HepG2 (cell line): ENCODE data around the gene CTRL. TPM values are rescaled to one million over a fixed set of nuclear protein-coding genes. Genes with fewer than 3 reads are reported as not detected.

Experiments
- CREM ChIP-seq, 2 experiments: sonication (generic) in 1 of 2; formaldehyde crosslinking in 1 of 2; IDR thresholded peaks; 2 replicates each; pipeline versions ENCODE4 v1.4.0 to v1.6.1; 2016 to 2020; ENCODE audit warnings: antibody characterized with exemption in 1 of 2, mild to moderate bottlenecking in 1 of 2, missing genetic modification reagents in 1 of 2
- EP300 ChIP-seq, 3 experiments: sonication (generic) in 1 of 3; formaldehyde crosslinking in 1 of 3; IDR thresholded peaks; 2 replicates each; pipeline versions ENCODE4 v1.5.1 to v1.6.1; 2011 to 2020; ENCODE audit warnings: low read depth in 2 of 3, low read length in 2 of 3, borderline replicate concordance in 1 of 3, improper control_type of control experiment in 1 of 3, mild to moderate bottlenecking in 1 of 3, missing genetic modification reagents in 1 of 3, moderate library complexity in 1 of 3
- MYC ChIP-seq: sonication (generic); formaldehyde crosslinking; IDR thresholded peaks from 2 replicates; pipeline ENCODE4 v1.9.0; 2021; ENCODE audit warnings: missing genetic modification reagents, borderline replicate concordance
- PHF5A ChIP-seq: IDR thresholded peaks from one replicate; pipeline ENCODE4 v1.6.1; 2018; ENCODE audit warnings: low read depth, missing genetic modification reagents; ENCODE audit not compliant: unreplicated experiment
- SAFB2 ChIP-seq: sonication (generic); formaldehyde crosslinking; IDR thresholded peaks from 2 replicates; pipeline ENCODE4 v1.5.1; 2020; ENCODE audit warnings: missing genetic modification reagents, low read depth, mild to moderate bottlenecking, borderline replicate concordance
- TRIM24 ChIP-seq: sonication (generic); formaldehyde crosslinking; IDR thresholded peaks from 2 replicates; pipeline ENCODE4 v1.8.0; 2022; ENCODE audit warnings: mild to moderate bottlenecking, missing genetic modification reagents
- ZNF281 ChIP-seq: sonication (generic); formaldehyde crosslinking; IDR thresholded peaks from 2 replicates; pipeline ENCODE4 v1.4.0; 2020; ENCODE audit warnings: missing genetic modification reagents, borderline replicate concordance
- ZNF333 ChIP-seq: sonication (generic); formaldehyde crosslinking; IDR thresholded peaks from 2 replicates; pipeline ENCODE4 v1.4.0; 2020; ENCODE audit warnings: mild to moderate bottlenecking, missing genetic modification reagents, borderline replicate concordance
- ZNF33A ChIP-seq: sonication (generic); formaldehyde crosslinking; IDR thresholded peaks from 2 replicates; pipeline ENCODE4 v1.5.1; 2020; ENCODE audit warnings: missing genetic modification reagents, mild to moderate bottlenecking, moderate library complexity, borderline replicate concordance
- ZNF501 ChIP-seq: sonication (generic); formaldehyde crosslinking; IDR thresholded peaks from 2 replicates; pipeline ENCODE4 v1.5.1; 2020; ENCODE audit warnings: mild to moderate bottlenecking, moderate library complexity, missing genetic modification reagents
- polyA plus RNA-seq, 8 experiments: library from polyadenylated mRNA; depleted of rRNA in 3 of 8; stranded (reverse) in 7 of 8; unstranded in 1 of 8; fragments of >200 nt; fragmentation: Illumina TruSeq in 4 of 8; extraction: Trizol in 4 of 8; gene quantifications; 2 replicates each; pipeline versions ENCODE4 v1.2.1 to v1.2.3, GENCODE V29; 2011 to 2016; ENCODE audit warnings: low read depth in 4 of 8, missing spikeins in 1 of 8, mixed read lengths in 1 of 8; ENCODE audit not compliant: insufficient read depth in 1 of 8
- total RNA-seq, 5 experiments: library from RNA; depleted of rRNA; stranded (reverse); fragments of >200 nt; fragmentation: Illumina TruSeq; extraction: Trizol; gene quantifications; 2 replicates each; pipeline ENCODE4 v1.2.3, GENCODE V29; 2016; ENCODE audit warnings: low read depth in 1 of 5
- TF ChIP-seq, protein P1 (sequence below): sonication (generic); formaldehyde crosslinking; IDR thresholded peaks from 2 replicates; pipeline ENCODE4 v1.8.1; 2023; ENCODE audit warnings: missing genetic modification reagents, inconsistent platforms, borderline replicate concordance
- TF ChIP-seq, protein P2 (sequence below): sonication (generic); formaldehyde crosslinking; IDR thresholded peaks from 2 replicates; pipeline ENCODE4 v1.4.0; 2020; ENCODE audit warnings: missing genetic modification reagents
- TF ChIP-seq, protein P3 (sequence below): sonication (generic); formaldehyde crosslinking; IDR thresholded peaks from 2 replicates; pipeline ENCODE4 v1.5.0; 2020; ENCODE audit warnings: missing genetic modification reagents
- TF ChIP-seq, protein P4 (sequence below): IDR thresholded peaks from 2 replicates; pipeline ENCODE4 v1.6.1; 2016; ENCODE audit warnings: missing biosample characterization, missing genetic modification reagents, low read depth
- TF ChIP-seq, protein P5 (sequence below): IDR thresholded peaks from 2 replicates; pipeline ENCODE4 v1.6.1; 2016; ENCODE audit warnings: missing compliant biosample characterization, missing genetic modification reagents, borderline replicate concordance
- TF ChIP-seq, protein P6 (sequence below): IDR thresholded peaks from 2 replicates; pipeline ENCODE4 v1.6.1; 2016; ENCODE audit warnings: low read depth, control low read depth

Gene CTRL
- total and polyA plus RNA-seq, 2 of the 13 experiments (the other 11 are each of a cell fraction or from before 2014, with no cell fraction given), result 1.9 to 2.7 TPM

DNA sequence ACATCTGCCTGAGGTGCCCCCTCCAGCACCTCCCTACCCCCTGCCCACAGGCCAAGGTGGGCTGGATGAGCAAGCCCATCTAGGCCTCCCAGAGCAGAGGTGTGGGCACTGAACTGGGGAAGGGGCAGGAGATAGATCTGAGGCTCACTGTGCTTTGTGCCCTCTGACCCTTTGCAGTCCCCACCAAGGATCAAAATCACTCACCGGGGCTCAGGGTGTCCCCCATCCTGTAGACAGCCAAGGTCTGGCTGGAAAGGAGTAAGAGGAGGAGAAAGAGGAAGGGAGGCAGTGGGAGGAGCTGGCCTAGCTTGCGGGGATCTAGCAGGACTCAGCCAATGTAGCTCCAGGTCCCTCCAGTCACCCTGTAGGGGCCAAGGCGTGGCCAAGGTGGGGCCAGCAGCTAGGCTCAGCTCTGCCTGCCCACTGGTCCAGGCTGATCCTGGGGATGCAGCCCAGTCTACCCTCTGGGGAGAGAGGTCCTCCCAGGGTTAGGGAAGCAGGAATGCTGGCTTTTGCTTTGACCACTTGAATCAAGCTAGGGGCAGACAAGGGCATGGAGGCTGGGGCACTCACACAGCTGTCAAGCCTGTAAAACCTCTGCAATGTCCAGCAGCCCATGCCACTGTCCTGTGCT, 35.0 kb upstream of the CTRL start (continued):
- TF ChIP-seq, protein P1, sequence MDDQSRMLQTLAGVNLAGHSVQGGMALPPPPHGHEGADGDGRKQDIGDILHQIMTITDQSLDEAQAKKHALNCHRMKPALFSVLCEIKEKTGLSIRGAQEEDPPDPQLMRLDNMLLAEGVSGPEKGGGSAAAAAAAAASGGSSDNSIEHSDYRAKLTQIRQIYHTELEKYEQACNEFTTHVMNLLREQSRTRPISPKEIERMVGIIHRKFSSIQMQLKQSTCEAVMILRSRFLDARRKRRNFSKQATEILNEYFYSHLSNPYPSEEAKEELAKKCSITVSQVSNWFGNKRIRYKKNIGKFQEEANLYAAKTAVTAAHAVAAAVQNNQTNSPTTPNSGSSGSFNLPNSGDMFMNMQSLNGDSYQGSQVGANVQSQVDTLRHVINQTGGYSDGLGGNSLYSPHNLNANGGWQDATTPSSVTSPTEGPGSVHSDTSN (CRISPR knock-in tag), result no peak
- TF ChIP-seq PHF5A (CRISPR knock-in tag) (no peak), ZNF501 (CRISPR knock-in tag) (peak; percentile 46; the same call in 1 of the 2 replicates), ZNF281 (CRISPR knock-in tag) (no peak), ZNF33A (CRISPR knock-in tag) (no peak), CREM (IDR thresholded peaks at IDR 0.05) (no peak), CREM (CRISPR knock-in tag; IDR thresholded peaks at IDR 0.05) (no peak), TRIM24 (CRISPR knock-in tag) (no peak), SAFB2 (CRISPR knock-in tag) (0 out of 2 replicates have a peak, but pooled peaks have one; percentile 76), ZNF333 (CRISPR knock-in tag) (no peak), MYC (peak; percentile 51; the same call in 1 of the 2 replicates), EP300 (IDR thresholded peaks at IDR 0.05; ENCODE audit: low read depth in 2 of 2, low read length in 2 of 2) (no peak), EP300 (CRISPR knock-in tag; IDR thresholded peaks at IDR 0.05; ENCODE audit: borderline replicate concordance) (no peak; the same call in 1 of the 2 replicates)
- TF ChIP-seq, protein P2, sequence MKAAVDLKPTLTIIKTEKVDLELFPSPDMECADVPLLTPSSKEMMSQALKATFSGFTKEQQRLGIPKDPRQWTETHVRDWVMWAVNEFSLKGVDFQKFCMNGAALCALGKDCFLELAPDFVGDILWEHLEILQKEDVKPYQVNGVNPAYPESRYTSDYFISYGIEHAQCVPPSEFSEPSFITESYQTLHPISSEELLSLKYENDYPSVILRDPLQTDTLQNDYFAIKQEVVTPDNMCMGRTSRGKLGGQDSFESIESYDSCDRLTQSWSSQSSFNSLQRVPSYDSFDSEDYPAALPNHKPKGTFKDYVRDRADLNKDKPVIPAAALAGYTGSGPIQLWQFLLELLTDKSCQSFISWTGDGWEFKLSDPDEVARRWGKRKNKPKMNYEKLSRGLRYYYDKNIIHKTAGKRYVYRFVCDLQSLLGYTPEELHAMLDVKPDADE (CRISPR knock-in tag), result no peak
- TF ChIP-seq, protein P3, sequence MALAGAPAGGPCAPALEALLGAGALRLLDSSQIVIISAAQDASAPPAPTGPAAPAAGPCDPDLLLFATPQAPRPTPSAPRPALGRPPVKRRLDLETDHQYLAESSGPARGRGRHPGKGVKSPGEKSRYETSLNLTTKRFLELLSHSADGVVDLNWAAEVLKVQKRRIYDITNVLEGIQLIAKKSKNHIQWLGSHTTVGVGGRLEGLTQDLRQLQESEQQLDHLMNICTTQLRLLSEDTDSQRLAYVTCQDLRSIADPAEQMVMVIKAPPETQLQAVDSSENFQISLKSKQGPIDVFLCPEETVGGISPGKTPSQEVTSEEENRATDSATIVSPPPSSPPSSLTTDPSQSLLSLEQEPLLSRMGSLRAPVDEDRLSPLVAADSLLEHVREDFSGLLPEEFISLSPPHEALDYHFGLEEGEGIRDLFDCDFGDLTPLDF (CRISPR knock-in tag), result no peak
- TF ChIP-seq, protein P4, sequence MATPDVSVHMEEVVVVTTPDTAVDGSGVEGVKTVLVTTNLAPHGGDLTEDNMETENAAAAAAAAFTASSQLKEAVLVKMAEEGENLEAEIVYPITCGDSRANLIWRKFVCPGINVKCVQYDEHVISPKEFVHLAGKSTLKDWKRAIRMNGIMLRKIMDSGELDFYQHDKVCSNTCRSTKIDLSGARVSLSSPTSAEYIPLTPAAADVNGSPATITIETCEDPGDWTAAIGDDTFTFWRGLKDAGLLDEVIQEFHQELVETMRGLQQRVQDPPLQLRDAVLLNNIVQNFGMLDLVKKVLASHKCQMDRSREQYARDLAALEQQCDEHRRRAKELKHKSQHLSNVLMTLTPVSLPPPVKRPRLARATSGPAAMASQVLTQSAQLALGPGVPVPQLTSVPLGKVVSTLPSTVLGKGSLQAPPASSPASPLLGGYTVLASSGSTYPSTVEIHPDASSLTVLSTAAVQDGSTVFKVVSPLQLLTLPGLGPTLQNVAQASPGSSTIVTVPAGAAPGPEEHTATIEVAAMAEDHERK (CRISPR knock-in tag), result no peak
- TF ChIP-seq, protein P5, sequence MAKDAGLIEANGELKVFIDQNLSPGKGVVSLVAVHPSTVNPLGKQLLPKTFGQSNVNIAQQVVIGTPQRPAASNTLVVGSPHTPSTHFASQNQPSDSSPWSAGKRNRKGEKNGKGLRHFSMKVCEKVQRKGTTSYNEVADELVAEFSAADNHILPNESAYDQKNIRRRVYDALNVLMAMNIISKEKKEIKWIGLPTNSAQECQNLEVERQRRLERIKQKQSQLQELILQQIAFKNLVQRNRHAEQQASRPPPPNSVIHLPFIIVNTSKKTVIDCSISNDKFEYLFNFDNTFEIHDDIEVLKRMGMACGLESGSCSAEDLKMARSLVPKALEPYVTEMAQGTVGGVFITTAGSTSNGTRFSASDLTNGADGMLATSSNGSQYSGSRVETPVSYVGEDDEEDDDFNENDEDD (CRISPR knock-in tag), result no peak
- TF ChIP-seq, protein P6, sequence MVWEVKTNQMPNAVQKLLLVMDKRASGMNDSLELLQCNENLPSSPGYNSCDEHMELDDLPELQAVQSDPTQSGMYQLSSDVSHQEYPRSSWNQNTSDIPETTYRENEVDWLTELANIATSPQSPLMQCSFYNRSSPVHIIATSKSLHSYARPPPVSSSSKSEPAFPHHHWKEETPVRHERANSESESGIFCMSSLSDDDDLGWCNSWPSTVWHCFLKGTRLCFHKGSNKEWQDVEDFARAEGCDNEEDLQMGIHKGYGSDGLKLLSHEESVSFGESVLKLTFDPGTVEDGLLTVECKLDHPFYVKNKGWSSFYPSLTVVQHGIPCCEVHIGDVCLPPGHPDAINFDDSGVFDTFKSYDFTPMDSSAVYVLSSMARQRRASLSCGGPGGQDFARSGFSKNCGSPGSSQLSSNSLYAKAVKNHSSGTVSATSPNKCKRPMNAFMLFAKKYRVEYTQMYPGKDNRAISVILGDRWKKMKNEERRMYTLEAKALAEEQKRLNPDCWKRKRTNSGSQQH (CRISPR knock-in tag), result no peak
